H9 (cell line): ENCODE results near the gene GPX2. TPM values are rescaled to one million over a fixed set of nuclear protein-coding genes. Genes with fewer than 3 reads are reported as not detected.

ENCODE experiments used
- DNase-seq: peaks from one replicate; pipeline ENCODE4 v3.0.0-alpha.2; 2017
- H2AFZ ChIP-seq: one replicate; pipeline ENCODE4 v1.6.1; 2013; ENCODE audit warnings: mild to moderate bottlenecking, low read length, control low read depth, moderate library complexity
- H2AK5ac ChIP-seq: 2 replicates; pipeline ENCODE4 v1.6.1; 2013; ENCODE audit warnings: low read length, control low read depth, mixed read lengths; ENCODE audit not compliant: insufficient read length
- H2BK120ac ChIP-seq: one replicate; pipeline ENCODE4 v1.6.1; 2013; ENCODE audit warnings: low read depth, mild to moderate bottlenecking, low read length, control low read depth, inconsistent platforms; ENCODE audit not compliant: poor library complexity, severe bottlenecking
- H2BK12ac ChIP-seq: 2 replicates; pipeline ENCODE4 v1.6.1; 2013; ENCODE audit warnings: low read length, control low read depth, mixed read lengths, low read depth; ENCODE audit not compliant: insufficient read length
- H2BK15ac ChIP-seq: 2 replicates; pipeline ENCODE4 v1.6.1; 2013; ENCODE audit warnings: low read depth, low read length, control low read depth
- H2BK20ac ChIP-seq: one replicate; pipeline ENCODE4 v1.6.1; 2013; ENCODE audit warnings: low read depth, mild to moderate bottlenecking, low read length, control low read depth, inconsistent platforms; ENCODE audit not compliant: poor library complexity, severe bottlenecking
- H2BK5ac ChIP-seq: 2 replicates; pipeline ENCODE4 v1.6.1; 2013; ENCODE audit warnings: low read length, control low read depth, mixed read lengths; ENCODE audit not compliant: insufficient read length
- H3K14ac ChIP-seq: 2 replicates; pipeline ENCODE4 v1.6.1; 2013; ENCODE audit warnings: low read length, control low read depth; ENCODE audit not compliant: insufficient read depth
- H3K18ac ChIP-seq: 2 replicates; pipeline ENCODE4 v1.6.1; 2013; ENCODE audit warnings: low read depth, mild to moderate bottlenecking, mixed read lengths, low read length, control low read depth; ENCODE audit not compliant: insufficient read length
- H3K23ac ChIP-seq: 2 replicates; pipeline ENCODE4 v1.6.1; 2013; ENCODE audit warnings: low read length, control low read depth, mixed read lengths, low read depth; ENCODE audit not compliant: insufficient read length
- H3K23me2 ChIP-seq: 2 replicates; pipeline ENCODE4 v1.6.1; 2013; ENCODE audit warnings: low read depth, mild to moderate bottlenecking, mixed read lengths, low read length, control low read depth; ENCODE audit not compliant: insufficient read length, poor library complexity, severe bottlenecking
- H3K27ac ChIP-seq: 2 replicates; pipeline ENCODE4 v1.5.1; 2013; ENCODE audit warnings: low read length, control low read depth, mixed read lengths, low read depth; ENCODE audit not compliant: insufficient read length
- H3K27me3 ChIP-seq: 2 replicates; pipeline ENCODE4 v1.6.1; 2013; ENCODE audit warnings: low read length, control low read depth, inconsistent platforms; ENCODE audit not compliant: insufficient read depth
- H3K4ac ChIP-seq: 2 replicates; pipeline ENCODE4 v1.6.1; 2013; ENCODE audit warnings: low read depth, mild to moderate bottlenecking, control low read depth, inconsistent platforms, low read length, moderate library complexity
- H3K4me1 ChIP-seq: 2 replicates; pipeline ENCODE4 v1.6.1; 2013; ENCODE audit warnings: low read length, control low read depth, inconsistent platforms; ENCODE audit not compliant: insufficient read depth
- H3K4me2 ChIP-seq: 2 replicates; pipeline ENCODE4 v1.6.1; 2013; ENCODE audit warnings: low read length, control low read depth, mixed read lengths; ENCODE audit not compliant: insufficient read length, insufficient read depth
- H3K56ac ChIP-seq: 2 replicates; pipeline ENCODE4 v1.6.1; 2013; ENCODE audit warnings: low read depth, mild to moderate bottlenecking, mixed read lengths, low read length, control low read depth; ENCODE audit not compliant: insufficient read length
- H3K79me1 ChIP-seq: 2 replicates; pipeline ENCODE4 v1.6.1; 2013; ENCODE audit warnings: low read depth, mild to moderate bottlenecking, moderate library complexity, low read length, control low read depth, inconsistent platforms; ENCODE audit not compliant: insufficient read depth, poor library complexity, severe bottlenecking
- H3K79me2 ChIP-seq: 2 replicates; pipeline ENCODE4 v1.6.1; 2013; ENCODE audit warnings: low read length, control low read depth, inconsistent platforms; ENCODE audit not compliant: insufficient read depth
- H3K9ac ChIP-seq: 2 replicates; pipeline ENCODE4 v1.6.1; 2013; ENCODE audit warnings: low read length, control low read depth, mixed read lengths; ENCODE audit not compliant: insufficient read length; ENCODE audit errors: extremely low read depth
- H3K9me3 ChIP-seq: one replicate; pipeline ENCODE4 v1.6.1; 2013; ENCODE audit warnings: low read depth, low read length, inconsistent platforms; ENCODE audit not compliant: control insufficient read depth
- H3T11ph ChIP-seq: one replicate; pipeline ENCODE4 v1.6.1; 2013; ENCODE audit warnings: mild to moderate bottlenecking, low read length, control low read depth, inconsistent platforms
- H4K20me1 ChIP-seq: one replicate; pipeline ENCODE4 v1.6.1; 2013; ENCODE audit not compliant: control insufficient read depth, insufficient read length, insufficient read depth
- H4K5ac ChIP-seq: 2 replicates; pipeline ENCODE4 v1.6.1; 2013; ENCODE audit warnings: low read depth, mild to moderate bottlenecking, mixed read lengths, low read length, control low read depth; ENCODE audit not compliant: insufficient read length
- H4K8ac ChIP-seq: replicated peaks from 2 replicates; pipeline ENCODE4 v1.6.1; 2013; ENCODE audit warnings: low read length, control low read depth, mixed read lengths, low read depth; ENCODE audit not compliant: insufficient read length
- H4K91ac ChIP-seq: 2 replicates; pipeline ENCODE4 v1.6.1; 2013; ENCODE audit warnings: low read depth, mild to moderate bottlenecking, moderate library complexity, mixed read lengths, low read length, control low read depth; ENCODE audit not compliant: insufficient read length
- H3K27ac Mint-ChIP-seq, 3 experiments: 2 replicates in 2 of 3; 3 replicates in 1 of 3; pipeline ENCODE4 v1.8.0; 2020 to 2021; ENCODE audit warnings: mixed read lengths in 3 of 3, mild to moderate bottlenecking in 1 of 3, moderate library complexity in 1 of 3
- H3K27me3 Mint-ChIP-seq: 2 replicates; pipeline ENCODE4 v1.8.0; 2021; ENCODE audit warnings: low read depth, mild to moderate bottlenecking, moderate library complexity, mixed read lengths
- H3K36me3 Mint-ChIP-seq, 3 experiments: 2 replicates in 2 of 3; 3 replicates in 1 of 3; pipeline ENCODE4 v1.8.0; 2020 to 2021; ENCODE audit warnings: low read depth in 3 of 3, mixed read lengths in 3 of 3; ENCODE audit not compliant: insufficient read depth in 1 of 3
- H3K4me1 Mint-ChIP-seq, 2 experiments: 2 replicates each; pipeline ENCODE4 v1.8.0; 2020; ENCODE audit warnings: mixed read lengths in 2 of 2
- H3K4me3 Mint-ChIP-seq, 2 experiments: 2 replicates in 1 of 2; 3 replicates in 1 of 2; pipeline ENCODE4 v1.8.0; 2020 to 2021; ENCODE audit warnings: mild to moderate bottlenecking in 2 of 2, mixed read lengths in 2 of 2, moderate library complexity in 1 of 2
- H3K9me3 Mint-ChIP-seq, 2 experiments: 2 replicates in 1 of 2; 3 replicates in 1 of 2; pipeline ENCODE4 v1.8.0; 2020; ENCODE audit warnings: mild to moderate bottlenecking in 2 of 2, mixed read lengths in 2 of 2, moderate library complexity in 1 of 2
- CTCF ChIP-seq: fragments of 200-600 bp; sonication (generic); conservative IDR thresholded peaks from 3 replicates; pipeline ENCODE4 v1.8.0; 2021; ENCODE audit warnings: antibody characterized with exemption, mild to moderate bottlenecking
- WGBS: extraction: QIAGEN DNeasy Blood & Tissue Kit; methylation state at CpG from one replicate; pipeline ENCODE4 v1.1.7; 2013; ENCODE audit warnings: missing lambda C conversion rate, low lambda C conversion rate, mixed read lengths; ENCODE audit not compliant: insufficient read length; ENCODE audit errors: extremely low coverage; 5-methylcytosine and 5-hydroxymethylcytosine counted together
- total RNA-seq: library from RNA; stranded (reverse); gene quantifications from 2 replicates; pipeline ENCODE4 v1.2.1, GENCODE V29; 2021

The GPX2 gene
- total RNA-seq, 1 experiment from 2014 or later: 0.79 TPM

GRCh38 chr14:64971943-64972791, 29.6 kb upstream of the GPX2 start, which contains the start of gene RAB15:
Gene RAB15, minus strand, starts transcription at chr14:64972336. Its CDS starts 260 bp downstream, at chr14:64972076.
- DNase-seq: no peak
- H3K9me3 Mint-ChIP-seq: no peaks in the 10 kb centered on the region
- H2AFZ ChIP-seq: no peak within 1 kb of the TSS

More at GRCh38 chr14:64971943-64972791, 29.6 kb upstream of the GPX2 start, which contains the start of gene RAB15:
- Histone ChIP-seq H3K4ac (no peak within 1 kb of the TSS), H3K79me2 (no peaks in the 10 kb centered on the region; the same call in 1 of the 2 replicates), H3K4me1 (peaks cover 27% of the 10 kb centered on the region; the same call in 1 of the 2 replicates), H3K27me3 (no peaks in the 10 kb centered on the region), H3T11ph (no peak within 1 kb of the TSS), H2BK5ac (no peak within 1 kb of the TSS), H4K8ac (no peak within 1 kb of the TSS), H2BK20ac (no peak within 1 kb of the TSS), H2BK12ac (no peak within 1 kb of the TSS), H4K91ac (no peak within 1 kb of the TSS), H3K9me3 (no peaks in the 10 kb centered on the region), H3K27ac (no peak within 1 kb of the TSS), H2BK15ac (no peak within 1 kb of the TSS), H3K14ac (peak within 1 kb of the TSS; percentile 39), H3K23me2 (no peaks in the 10 kb centered on the region), H3K56ac (no peak within 1 kb of the TSS), H3K18ac (no peak within 1 kb of the TSS), H4K5ac (no peak within 1 kb of the TSS), H3K79me1 (no peaks in the 10 kb centered on the region), H2BK120ac (no peak within 1 kb of the TSS), H4K20me1 (no peaks in the 10 kb centered on the region), H2AK5ac (no peak within 1 kb of the TSS), H3K9ac (peak within 1 kb of the TSS; percentile 24), H3K4me2 (peak within 1 kb of the TSS; percentile 46), H3K23ac (no peak within 1 kb of the TSS)
- no CpG with 5 or more reads among the region's 96 CpGs for WGBS
- Mint-ChIP-seq H3K36me3 (peaks cover 7 to 13% (median 11%) of the 10 kb centered on the region in 3 experiments; a peak in 5 of 7 replicates), H3K27ac (peak within 1 kb of the TSS in 1 of 3 experiments; percentile 31; a peak in 1 of 7 replicates), H3K4me3 (peak within 1 kb of the TSS; percentile 78 to 85), H3K27me3 (peaks cover 23% of the 10 kb centered on the region), H3K4me1 (peaks cover 59 to 66% of the 10 kb centered on the region in 2 experiments)
- no peak for TF ChIP-seq CTCF
